Upper lobe of left lung (tissue), 4 donors: Measurements from ENCODE around the gene TMEM132A.

Experiments used
- CTCF ChIP-seq, 6 experiments: fragments of 450-650 bp in 4 of 6; fragments of 200-600 bp in 2 of 6; sonication (generic) in 2 of 6; IDR thresholded peaks; one replicate each; pipeline ENCODE4 v1.5.1; 2016 to 2019; ENCODE audit warnings: antibody characterized with exemption in 6 of 6
- EP300 ChIP-seq, 4 donors: sonication (generic); formaldehyde crosslinking; IDR thresholded peaks; one replicate each; pipeline ENCODE4 v1.5.1; 2017; ENCODE audit warnings: antibody characterized with exemption in 4 of 4, control low read depth in 2 of 4
- POLR2A ChIP-seq, 4 donors: fragments of 450-650 bp; IDR thresholded peaks; one replicate each; pipeline ENCODE4 v1.5.1; 2016 to 2017; ENCODE audit warnings: antibody characterized with exemption in 4 of 4, mild to moderate bottlenecking in 2 of 4
- POLR2AphosphoS5 ChIP-seq, 2 donors: sonication (generic); formaldehyde crosslinking; IDR thresholded peaks; one replicate each; pipeline ENCODE4 v1.5.1; 2017; ENCODE audit warnings: antibody characterized with exemption in 2 of 2

GRCh38 chr11:60968223-60968622 is 44.0 kb downstream of the TMEM132A start:
- TF ChIP-seq CTCF (IDR thresholded peaks at IDR 0.05) = no peak
- TF ChIP-seq POLR2A (IDR thresholded peaks at IDR 0.05) = no peak
- no peak for TF ChIP-seq EP300 (IDR thresholded peaks at IDR 0.05)
- TF ChIP-seq POLR2AphosphoS5 (IDR thresholded peaks at IDR 0.05) = no peak
